Measurements from ENCODE around the gene HOXA11.

HOXA11 gene

DNA sequence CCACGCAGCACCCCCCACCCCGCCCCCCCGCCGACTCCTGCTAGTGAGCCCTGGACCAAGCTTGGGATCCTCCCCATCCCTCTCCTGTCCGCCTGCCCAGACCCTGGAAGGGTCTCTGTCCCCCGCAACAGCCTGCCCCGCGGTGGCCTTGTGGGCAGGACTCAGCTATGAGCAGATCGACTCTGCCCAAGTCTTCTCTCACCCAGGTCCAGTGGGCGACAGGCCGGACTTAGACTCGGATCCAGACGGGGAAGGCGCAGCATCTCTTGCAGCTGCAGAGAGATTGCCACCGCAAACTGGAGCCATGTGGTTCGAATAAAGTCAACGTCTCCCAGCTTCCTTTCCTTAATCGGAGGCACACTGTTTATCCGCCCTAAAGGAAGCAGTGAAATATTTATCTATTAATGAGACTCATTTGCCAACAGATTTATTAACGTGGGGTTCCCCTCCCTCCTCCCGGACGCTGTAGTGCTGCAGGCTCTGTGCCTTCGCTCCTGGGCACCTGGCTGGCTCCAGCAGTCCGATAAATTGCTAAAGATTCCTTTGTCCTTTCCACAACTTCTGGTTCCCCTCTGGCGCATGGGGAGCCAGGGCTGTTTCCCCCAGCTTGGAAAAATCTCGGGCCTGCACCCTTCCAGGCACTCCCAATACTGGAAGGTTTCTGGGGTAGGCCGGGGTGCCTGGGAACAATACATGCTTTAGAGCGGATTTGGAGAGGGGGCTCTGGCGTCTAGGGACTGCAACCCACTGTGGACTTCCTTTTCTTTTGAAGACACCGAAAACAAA is 27.9 kb downstream of the HOXA11 start:
- H3K4me2 ChIP-seq (ENCODE audit: low read length): no peak overlapping the region
- no peaks in the 10 kb centered on the region for H3K79me2 ChIP-seq (ENCODE audit: insufficient read depth, low read length)
- no peaks in the 10 kb centered on the region for H4K20me1 ChIP-seq (ENCODE audit: insufficient read depth, low read length)
- H3K9me3 ChIP-seq (ENCODE audit: low read length): no peaks in the 10 kb centered on the region
- no peaks in the 10 kb centered on the region for H3F3A ChIP-seq (ENCODE audit: insufficient read depth, low read length)
- no peak for TF ChIP-seq EZH2 (IDR thresholded peaks at IDR 0.05; ENCODE audit: borderline replicate concordance, low read length)
- TF ChIP-seq, protein P1, sequence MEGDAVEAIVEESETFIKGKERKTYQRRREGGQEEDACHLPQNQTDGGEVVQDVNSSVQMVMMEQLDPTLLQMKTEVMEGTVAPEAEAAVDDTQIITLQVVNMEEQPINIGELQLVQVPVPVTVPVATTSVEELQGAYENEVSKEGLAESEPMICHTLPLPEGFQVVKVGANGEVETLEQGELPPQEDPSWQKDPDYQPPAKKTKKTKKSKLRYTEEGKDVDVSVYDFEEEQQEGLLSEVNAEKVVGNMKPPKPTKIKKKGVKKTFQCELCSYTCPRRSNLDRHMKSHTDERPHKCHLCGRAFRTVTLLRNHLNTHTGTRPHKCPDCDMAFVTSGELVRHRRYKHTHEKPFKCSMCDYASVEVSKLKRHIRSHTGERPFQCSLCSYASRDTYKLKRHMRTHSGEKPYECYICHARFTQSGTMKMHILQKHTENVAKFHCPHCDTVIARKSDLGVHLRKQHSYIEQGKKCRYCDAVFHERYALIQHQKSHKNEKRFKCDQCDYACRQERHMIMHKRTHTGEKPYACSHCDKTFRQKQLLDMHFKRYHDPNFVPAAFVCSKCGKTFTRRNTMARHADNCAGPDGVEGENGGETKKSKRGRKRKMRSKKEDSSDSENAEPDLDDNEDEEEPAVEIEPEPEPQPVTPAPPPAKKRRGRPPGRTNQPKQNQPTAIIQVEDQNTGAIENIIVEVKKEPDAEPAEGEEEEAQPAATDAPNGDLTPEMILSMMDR (IDR thresholded peaks at IDR 0.05; ENCODE audit: low read length): no peak
- no peak overlapping the region for H3K9ac ChIP-seq (ENCODE audit: low read length)
- H3K4me3 ChIP-seq (ENCODE audit: low read depth, low read length, poor library complexity, severe bottlenecking): no peak overlapping the region
- peaks cover 17% of the 10 kb centered on the region for H3K4me1 ChIP-seq (ENCODE audit: insufficient read depth, low read length, severe bottlenecking)
- H3K27ac ChIP-seq (ENCODE audit: low read depth, low read length, poor library complexity, severe bottlenecking): no peak overlapping the region
- H2AFZ ChIP-seq (ENCODE audit: low read length): no peak overlapping the region
- H3K36me3 ChIP-seq (ENCODE audit: insufficient read depth, low read length): no peaks in the 10 kb centered on the region
- peaks cover 7% of the 10 kb centered on the region; the same call in 1 of the 2 replicates for H3K27me3 ChIP-seq (ENCODE audit: insufficient read depth, low read length)
- H3K9me2 ChIP-seq (ENCODE audit: low read depth, low read length): no peaks in the 10 kb centered on the region

DNA sequence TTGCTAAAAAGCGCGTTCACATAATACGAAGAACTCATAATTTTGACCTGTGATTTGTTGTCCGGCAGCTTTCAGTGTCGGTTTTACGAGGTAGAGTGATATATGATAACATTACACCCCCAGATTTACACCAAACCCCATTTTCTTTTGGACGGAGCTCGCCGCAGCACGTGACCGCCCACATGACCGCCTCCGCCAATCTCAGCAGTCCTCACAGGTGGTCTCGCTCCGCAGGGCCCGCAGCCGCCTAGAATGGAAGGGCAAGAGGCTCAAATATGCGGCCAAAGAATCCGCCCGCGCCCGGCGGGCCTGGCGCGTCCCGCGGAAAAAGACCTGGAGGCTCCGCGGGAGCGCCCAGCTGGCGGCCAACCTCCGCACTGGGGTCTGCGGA is 28.5 kb downstream of the HOXA11 start, which contains the start of gene HOXA7:
HOXA7 (minus strand) TSS at position 168 of the 391 bp plus-strand sequence; CDS start at position 38, 130 bp downstream.
- H2AFZ ChIP-seq (ENCODE audit: low read length): no peak within 1 kb of the TSS
- H4K20me1 ChIP-seq (ENCODE audit: insufficient read depth, low read length): no peaks in the 10 kb centered on the region
- no peak within 1 kb of the TSS for H3K27ac ChIP-seq (ENCODE audit: low read depth, low read length, poor library complexity, severe bottlenecking)
- no peaks in the 10 kb centered on the region for H3K36me3 ChIP-seq (ENCODE audit: insufficient read depth, low read length)
- TF ChIP-seq EZH2 (IDR thresholded peaks at IDR 0.05; ENCODE audit: borderline replicate concordance, low read length): no peak
- TF ChIP-seq, protein P1 (IDR thresholded peaks at IDR 0.05; ENCODE audit: low read length): no peak
- H3K4me3 ChIP-seq (ENCODE audit: low read depth, low read length, poor library complexity, severe bottlenecking): no peak within 1 kb of the TSS
- H3K27me3 ChIP-seq (ENCODE audit: insufficient read depth, low read length): peaks cover 8% of the 10 kb centered on the region; the same call in 1 of the 2 replicates
- peaks cover 23% of the 10 kb centered on the region for H3K4me1 ChIP-seq (ENCODE audit: insufficient read depth, low read length, severe bottlenecking)
- H3K9ac ChIP-seq (ENCODE audit: low read length): no peak within 1 kb of the TSS
- no peaks in the 10 kb centered on the region for H3F3A ChIP-seq (ENCODE audit: insufficient read depth, low read length)
- H3K9me3 ChIP-seq (ENCODE audit: low read length): no peaks in the 10 kb centered on the region
- H3K4me2 ChIP-seq (ENCODE audit: low read length): no peak within 1 kb of the TSS
- H3K79me2 ChIP-seq (ENCODE audit: insufficient read depth, low read length): no peaks in the 10 kb centered on the region
- H3K9me2 ChIP-seq (ENCODE audit: low read depth, low read length): no peaks in the 10 kb centered on the region

DNA sequence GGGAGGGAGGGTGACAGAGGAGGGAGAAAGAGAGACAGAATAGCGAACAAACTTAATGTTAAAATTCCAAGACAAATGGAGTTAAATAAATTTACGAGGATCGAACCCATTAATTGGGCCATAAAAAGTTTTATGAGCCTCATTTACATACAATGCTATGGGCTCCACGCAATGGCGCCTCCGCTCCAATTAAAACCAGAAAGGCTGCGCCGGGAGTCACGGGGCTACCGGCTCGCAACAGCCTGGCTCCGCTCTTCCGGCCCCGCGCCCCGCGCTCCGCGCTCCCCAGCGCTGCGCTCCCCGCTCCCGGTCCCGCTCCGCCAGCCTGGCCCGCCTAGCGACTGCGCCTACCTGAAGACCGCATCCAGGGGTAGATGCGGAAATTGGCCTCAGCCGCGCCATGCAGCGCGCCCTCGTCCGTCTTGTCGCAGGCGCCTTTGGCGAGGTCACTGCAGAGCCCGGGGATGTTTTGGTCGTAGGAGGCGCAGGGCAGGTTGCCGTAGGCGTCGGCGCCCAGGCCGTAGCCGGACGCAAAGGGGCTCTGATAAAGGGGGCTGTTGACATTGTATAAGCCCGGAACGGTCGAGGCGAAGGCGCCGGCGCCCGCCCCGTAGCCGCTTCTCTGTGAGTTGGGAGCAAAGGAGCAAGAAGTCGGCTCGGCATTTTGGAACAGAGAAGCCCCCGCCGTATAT is 29.1 kb downstream of the HOXA11 start:
- Histone ChIP-seq H2AFZ (ENCODE audit: low read length) (no peak overlapping the region), H3K9me3 (ENCODE audit: low read length) (no peaks in the 10 kb centered on the region), H3F3A (ENCODE audit: insufficient read depth, low read length) (no peaks in the 10 kb centered on the region), H3K4me3 (ENCODE audit: low read depth, low read length, poor library complexity, severe bottlenecking) (no peak overlapping the region), H4K20me1 (ENCODE audit: insufficient read depth, low read length) (no peaks in the 10 kb centered on the region), H3K79me2 (ENCODE audit: insufficient read depth, low read length) (no peaks in the 10 kb centered on the region), H3K36me3 (ENCODE audit: insufficient read depth, low read length) (no peaks in the 10 kb centered on the region), H3K4me2 (ENCODE audit: low read length) (no peak overlapping the region), H3K4me1 (ENCODE audit: insufficient read depth, low read length, severe bottlenecking) (peaks cover 23% of the 10 kb centered on the region), H3K9me2 (ENCODE audit: low read depth, low read length) (no peaks in the 10 kb centered on the region), H3K27me3 (ENCODE audit: insufficient read depth, low read length) (peaks cover 8% of the 10 kb centered on the region; the same call in 1 of the 2 replicates), H3K9ac (ENCODE audit: low read length) (no peak overlapping the region), H3K27ac (ENCODE audit: low read depth, low read length, poor library complexity, severe bottlenecking) (no peak overlapping the region)
- TF ChIP-seq, protein P1 (IDR thresholded peaks at IDR 0.05; ENCODE audit: low read length): no peak
- TF ChIP-seq EZH2 (IDR thresholded peaks at IDR 0.05; ENCODE audit: borderline replicate concordance, low read length): no peak

All from OCI-LY1 (cell line).